RCC 7860 (cell line): Measurements from ENCODE around the gene VIPR2.

Experiments used
- DNase-seq: peaks from one replicate; pipeline ENCODE4 v3.0.0-alpha.2; 2015; ENCODE audit warnings: low spot score
- FAIRE-seq: peaks from 2 replicates; lab custom pipeline; 2012; peaks lifted over from hg19 to GRCh38; lab: Jason Lieb, UNC

The VIPR2 gene

DNA sequence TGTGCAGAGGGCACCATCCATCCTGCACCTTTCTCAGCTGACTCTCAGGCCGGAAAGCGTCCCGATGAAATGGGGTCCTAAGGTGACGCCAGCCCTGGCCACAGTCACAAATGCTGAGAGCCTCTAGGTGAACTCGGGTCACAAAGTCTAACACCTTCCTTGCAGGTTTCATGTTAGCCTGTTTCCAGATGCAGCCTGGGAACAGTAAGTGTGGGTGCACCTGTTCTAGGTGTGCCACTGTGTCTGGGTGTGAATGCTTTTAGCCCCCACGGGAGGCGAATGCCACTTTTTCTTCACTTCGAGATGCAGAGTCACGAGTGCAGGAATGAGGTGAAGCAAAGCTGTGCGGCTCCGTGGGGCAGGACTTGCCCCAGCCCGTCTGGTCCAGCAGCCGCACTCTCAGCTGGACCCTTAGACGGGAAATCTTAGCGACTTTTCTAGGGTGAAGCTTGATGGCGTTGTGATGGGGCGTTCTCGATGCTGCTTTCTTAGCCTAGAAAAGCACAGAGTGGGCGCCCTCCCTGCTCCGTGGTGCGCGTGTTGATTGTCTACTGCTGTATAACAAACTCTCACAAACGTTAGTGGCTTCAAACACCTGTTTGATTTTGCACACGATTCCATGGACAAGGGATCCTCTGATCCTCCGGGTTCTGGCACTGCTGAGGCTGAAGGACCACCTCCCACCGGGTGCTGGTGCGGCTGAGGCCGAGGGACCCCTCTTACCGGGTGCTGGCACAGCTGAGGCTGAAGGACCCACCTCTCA lies 13.6 kb upstream of the VIPR2 start:
- FAIRE-seq (no peak), DNase-seq (no peak)

DNA sequence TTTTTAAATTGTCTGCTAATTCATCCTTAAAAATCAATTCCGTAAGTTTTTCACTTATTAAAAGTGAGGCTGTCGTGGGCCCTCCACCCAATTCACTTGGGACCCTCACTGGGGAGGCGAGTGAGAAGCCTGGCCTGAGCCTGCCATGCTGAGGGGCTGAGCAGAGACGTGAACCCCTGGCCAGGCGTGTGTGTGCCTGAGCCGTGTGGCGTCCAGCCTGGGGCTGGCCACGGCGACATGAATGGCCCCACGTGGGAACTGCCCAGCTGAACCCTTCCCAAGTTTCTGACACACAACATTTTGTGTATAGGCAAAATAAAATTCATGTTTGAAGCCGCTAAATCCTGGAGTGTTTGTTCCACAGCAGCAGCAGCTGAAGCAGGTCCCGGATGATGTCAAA lies 13.0 kb upstream of the VIPR2 start:
- DNase-seq (no peak), FAIRE-seq (no peak)

DNA sequence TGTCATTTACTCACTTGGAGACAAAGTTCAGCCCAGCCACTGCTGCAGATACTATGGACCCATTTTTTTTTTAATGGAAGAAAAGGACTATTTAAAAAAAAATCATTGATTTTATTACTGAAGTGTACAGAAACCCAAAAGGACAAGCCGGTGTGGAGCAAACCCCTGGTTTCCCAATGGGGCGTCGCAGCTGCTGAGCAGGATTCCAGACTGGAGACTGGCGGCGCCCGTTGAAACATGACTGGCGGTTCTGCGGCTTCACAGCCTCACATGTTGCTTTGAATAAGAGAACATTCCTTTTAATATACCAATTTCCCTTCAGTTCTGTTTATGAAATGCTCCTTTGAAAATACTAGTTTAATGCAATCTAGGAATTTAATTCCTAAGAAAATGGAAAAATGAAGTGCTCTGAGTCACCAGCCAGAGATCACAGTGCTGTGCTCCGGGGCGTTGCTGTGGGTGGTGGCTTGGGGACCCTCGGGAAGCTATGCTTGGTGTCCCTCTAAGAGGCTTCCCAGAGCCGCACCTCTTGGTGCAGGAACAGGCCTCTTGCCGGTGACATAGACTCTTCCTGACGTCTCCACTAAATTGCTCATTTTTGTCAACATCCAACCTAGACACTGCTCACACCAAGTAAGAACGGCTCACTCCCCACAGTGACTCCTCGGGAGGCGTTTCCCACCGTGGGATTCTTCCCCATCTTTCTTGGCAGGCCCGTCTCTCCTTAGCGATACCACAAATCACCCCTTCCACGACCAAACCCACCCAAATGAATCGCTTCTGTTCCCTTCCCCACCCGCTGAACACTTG lies 12.0 kb upstream of the VIPR2 start:
- FAIRE-seq: no peak

DNA sequence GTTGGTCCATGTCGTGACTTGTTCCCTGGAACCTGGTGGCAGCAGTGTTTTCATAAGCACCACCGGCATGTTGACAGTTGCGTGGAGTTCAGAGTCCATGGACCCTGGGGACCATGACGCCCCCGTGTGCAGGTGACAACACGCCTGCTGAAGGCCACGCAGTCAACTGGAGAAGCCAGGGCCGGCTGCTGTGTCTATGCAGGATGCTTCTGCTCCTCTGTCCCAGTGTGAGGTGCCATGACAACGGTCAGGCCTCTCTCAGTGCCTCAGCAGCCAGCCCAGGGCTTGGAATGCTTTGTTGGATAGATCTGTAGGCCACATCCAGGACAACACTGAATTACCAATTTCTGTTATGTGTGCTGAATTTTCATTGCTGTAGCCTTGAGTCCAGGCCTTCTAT lies 10.7 kb upstream of the VIPR2 start:
- no peak for DNase-seq
- no peak for FAIRE-seq

More for the DNA sequence above, 12.0 kb upstream of the VIPR2 start:
- DNase-seq: no peak

DNA sequence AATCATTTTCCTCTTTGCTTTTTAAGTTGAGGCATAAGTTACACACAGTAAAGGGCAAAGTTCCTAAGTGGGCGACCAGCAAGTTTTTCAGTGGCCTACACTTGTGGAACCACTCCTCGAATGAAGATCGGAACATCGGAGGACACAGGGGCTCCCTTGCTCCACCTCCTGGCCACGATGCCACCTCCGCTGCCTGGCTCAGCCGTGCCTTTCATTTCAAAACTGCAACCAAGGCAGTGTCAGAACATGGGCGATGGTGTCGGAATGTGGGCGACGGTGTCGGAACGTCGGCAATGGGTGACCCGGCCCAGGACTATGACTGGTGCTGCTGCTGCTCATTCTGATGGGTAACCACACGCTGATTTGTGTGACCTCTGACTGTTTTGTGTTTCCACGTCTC lies 9.6 kb upstream of the VIPR2 start:
- FAIRE-seq (no peak), DNase-seq (no peak)

DNA sequence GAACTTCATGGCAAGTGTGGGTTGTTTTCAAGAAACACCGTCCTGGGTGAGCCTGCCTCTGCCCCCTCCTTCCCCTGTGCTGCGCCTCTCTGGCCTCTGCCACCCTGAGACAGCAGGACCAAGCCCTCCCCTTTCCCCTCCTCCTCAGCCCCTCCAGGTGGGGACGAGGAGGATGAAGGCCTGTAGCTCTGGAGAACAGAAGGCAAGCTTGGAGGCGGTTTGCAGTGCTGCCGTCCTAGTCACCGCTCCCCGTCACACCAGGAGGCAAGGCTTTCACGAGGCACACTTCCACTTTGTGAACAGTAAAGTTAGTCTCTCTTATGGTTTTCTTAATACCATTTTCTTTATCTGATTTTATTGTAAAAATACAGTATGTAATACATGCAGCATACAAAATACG lies 8.8 kb upstream of the VIPR2 start:
- FAIRE-seq (no peak), DNase-seq (no peak)

DNA sequence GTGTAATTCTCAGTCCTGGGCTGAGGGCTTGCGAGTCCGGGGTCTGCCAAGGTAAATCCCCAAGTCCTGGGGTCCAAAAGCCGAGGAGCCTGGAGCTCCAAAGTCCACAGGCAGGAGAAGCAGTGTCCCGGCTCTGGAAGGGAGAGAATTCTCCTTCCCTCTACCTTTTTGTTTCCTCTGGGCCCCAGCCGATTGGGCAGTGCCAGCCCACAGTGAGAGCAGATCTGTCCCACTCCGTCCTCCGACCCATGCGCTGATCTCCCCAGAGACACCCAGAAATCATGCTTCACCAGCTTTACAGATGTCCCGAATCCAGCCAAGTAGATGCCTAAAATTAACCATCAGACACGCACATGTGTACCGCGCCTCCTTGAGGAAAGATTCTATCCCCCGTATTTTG lies 8.1 kb upstream of the VIPR2 start:
- no peak for DNase-seq
- no peak for FAIRE-seq

DNA sequence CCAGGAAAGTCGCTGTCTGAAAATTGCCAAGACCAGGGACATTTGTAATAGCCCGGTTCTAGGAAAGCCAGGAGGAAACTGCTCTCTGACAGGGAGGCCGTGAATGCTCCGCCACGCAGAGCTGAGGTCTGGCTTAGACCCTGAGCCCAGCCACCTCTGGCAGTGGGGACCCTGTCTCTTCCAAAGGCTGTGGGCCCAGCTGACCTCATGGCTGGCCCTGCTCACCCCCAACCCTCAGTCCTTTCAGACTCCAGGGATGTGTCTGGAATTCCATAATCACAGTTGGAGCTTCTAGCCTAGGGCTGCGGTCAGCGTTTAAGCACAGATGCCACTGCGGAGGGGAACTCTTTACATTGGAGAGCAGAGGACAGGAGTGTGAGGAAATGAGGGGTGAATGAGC lies 6.6 kb upstream of the VIPR2 start:
- no peak for FAIRE-seq
- DNase-seq: no peak

DNA sequence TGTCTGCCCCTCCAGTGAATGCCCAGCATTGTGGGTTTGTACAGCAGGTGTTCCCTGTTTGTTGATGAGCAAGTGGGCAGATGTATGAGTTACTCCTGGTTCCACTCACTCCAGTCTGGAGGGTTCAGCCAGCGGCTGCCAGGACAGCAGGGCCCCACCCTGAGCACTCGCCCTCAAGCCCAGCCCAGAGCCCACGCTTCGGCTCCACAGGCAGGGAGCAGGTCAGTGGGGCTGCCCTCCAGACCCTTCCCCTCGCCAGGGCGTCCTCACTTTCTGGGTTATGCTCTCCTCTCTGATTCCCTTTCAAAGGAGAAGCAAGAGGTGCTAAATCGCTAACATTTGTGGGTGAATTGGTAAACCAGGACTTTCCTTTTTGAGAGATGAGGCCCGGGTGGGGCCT lies 4.8 kb upstream of the VIPR2 start:
- FAIRE-seq (no peak), DNase-seq (no peak)

DNA sequence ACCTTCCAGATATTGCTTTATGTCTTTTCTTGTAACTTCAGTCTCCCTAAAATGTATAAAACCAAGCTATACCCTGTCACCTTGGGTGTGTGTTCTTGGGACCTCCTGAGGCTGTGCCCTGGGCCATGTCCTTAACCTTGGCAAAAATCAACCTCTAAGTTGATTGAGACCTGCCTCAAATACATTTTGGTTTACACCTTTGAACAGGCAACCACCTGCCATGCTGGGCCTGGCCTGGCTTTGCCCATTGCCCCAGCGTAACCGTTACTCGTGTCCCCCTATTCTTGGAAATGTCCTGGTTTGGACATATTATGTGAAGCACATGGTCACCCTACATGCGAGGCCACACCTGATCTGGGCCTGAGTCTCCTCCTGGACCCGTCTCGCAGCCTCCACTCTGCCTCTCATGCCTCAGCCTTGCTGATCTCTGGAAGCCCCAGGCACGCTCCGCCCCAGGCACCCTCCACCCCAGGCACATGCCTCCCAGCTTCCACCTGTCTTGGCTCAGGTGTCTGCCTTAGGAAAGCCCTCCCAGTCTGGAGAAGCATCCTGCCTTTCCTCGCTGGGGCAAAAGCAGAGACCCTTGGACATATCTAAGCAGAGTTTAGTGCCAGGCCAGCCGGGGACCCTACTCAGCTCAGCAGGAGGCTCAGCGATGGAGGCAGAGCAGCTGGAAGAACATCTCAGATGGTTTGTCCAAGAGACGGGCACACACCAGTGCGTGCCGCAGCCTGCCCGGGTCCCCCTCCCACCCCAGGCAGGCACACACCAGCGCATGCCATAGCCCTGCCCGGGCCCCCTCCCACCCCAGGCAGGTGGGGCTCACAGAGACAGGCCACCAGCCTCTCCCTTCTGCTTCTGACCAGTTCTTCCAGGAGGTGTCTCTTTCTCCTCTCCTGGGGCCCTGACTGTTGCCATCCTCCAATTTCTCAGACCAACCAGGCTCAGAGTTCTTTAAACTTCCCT lies 4.0 kb upstream of the VIPR2 start:
- DNase-seq (no peak), FAIRE-seq (no peak)

DNA sequence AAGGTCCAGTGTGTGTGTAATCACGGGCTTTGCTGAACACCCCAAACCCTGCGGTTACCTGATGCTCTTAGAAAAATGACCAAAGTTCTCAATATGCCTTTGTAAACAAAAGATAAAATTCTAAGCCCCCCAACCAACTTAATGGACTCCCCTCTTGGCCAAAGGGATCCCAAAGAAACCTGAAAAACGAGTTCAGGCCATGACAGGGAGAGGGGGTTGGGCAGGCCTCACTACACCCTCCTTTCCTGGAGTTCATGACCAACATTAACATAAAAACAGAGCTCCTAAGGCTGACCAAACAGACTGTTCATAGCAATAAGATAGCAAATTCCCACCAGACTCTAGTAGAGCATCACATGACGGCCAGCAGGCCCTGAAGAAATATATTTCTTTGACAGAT lies 3.0 kb upstream of the VIPR2 start:
- FAIRE-seq (no peak), DNase-seq (no peak)

DNA sequence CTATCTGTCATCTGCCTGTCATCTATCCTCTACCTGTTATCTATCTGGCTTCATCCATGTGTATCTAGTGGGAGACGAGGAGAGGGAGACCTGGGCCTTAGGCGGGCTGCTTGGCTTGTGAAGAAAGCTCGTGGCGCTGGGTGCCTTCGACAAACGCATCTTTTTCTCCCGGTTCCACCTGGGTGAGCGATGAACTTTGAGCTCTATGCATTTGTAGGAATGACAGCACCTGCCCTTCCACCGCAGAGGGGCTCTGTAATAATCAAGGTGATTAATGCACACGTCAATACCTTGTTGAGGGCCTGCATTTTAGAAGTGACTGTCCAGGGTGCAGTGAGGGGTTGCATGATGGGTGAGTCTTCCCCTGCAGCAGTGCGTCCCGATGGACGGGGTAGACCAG lies 2.6 kb upstream of the VIPR2 start:
- DNase-seq (no peak), FAIRE-seq (no peak)

DNA sequence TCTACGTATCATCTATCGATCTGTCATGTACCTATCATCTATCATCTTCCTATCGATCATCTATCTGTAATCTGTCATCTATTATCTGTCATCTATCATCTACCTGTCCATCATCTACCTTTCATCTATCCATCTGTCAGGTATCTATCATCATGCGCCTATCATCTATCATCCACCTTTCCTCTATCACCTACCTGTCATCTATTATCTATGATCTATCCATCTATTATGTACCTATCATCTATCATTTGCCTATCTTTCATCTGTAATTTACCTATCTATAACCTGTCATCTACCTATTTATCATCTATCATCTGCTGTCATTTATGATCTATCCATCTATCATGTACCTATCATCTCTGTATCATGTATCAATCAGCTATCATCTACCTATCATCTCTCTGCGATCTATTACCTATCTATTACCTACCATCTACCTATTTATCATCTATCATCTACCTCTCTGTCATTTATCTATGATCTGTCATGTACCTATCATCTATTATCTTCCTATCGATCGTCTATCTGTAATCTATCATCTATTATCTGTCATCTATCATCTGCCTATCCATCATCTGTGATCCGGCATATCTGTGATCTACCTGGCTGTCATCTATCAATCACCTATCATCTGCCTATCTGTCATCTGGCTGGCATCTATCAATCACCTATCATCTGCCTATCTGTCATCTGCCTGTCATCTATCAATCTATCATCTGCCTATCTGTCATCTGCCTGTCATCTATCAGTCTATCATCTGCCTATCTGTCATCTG lies 1.6 kb upstream of the VIPR2 start:
- DNase-seq: no peak
- FAIRE-seq: no peak

DNA sequence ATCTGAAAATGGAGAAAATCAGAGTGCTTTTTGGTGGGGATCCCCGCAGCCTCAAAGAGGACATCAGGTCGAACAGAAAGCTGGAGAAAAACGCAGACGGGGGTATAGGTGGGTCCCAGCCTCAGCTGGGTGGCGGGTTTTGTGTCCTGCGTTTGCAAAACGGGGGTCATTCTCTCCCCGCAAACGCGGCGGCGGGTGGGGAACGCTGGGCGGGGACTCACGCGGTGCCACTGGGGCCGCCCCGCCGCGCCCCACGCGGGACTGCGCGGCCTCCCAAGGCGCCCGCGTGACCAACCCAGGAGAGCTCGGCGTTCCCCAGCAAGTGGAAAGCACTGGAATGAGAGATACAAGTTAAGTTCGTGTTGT lies 806 bp upstream of the VIPR2 start:
- FAIRE-seq (no peak), DNase-seq (no peak)

DNA sequence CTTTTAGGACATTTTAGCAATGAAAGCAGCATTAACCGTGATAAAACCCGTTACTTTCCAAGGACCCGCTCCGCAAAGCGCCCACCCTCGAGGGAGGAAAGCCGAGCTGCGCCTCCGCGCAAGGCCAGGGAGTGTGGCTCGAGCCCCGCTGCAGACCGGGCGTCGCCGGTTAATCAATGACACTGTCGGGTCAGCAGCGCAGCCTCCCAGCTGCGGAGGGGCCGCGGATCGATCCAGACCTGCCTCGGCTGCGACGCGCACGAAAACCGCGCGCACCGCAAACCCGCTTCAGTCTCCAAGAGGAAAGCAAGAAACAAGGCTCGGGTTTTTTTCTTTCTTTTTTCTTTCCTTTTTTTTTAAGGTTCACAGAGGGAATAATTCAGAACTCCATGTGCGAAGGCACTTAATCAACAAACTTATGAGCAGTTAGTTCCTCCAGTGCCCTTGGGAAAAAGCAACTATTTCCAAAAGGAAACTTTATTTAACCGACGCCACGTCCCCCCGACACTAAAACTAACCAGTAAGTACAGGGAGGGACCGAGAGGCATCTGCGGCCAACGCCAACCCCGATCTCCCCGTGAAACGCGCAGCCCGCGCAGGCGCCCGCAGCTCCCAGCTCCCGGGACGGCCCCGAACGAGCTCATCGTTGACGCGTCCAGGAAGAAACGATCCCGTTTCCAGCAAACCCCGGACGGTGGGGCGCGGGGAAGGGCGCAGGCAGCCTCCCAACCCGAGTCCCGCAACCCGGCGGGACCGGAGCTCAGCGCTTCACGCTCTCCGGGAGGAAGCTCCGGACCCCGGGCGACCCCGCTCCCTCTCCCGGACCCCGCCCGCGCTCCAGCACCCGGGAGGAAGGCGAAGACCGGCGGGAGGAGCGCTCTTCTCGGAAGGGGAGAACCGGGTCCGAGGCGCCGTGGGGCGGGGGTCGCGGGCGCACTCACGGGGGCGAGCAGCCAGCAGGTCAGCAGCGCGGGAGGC lies 598 bp downstream of the VIPR2 start:
- FAIRE-seq (no peak), DNase-seq (no peak)

DNA sequence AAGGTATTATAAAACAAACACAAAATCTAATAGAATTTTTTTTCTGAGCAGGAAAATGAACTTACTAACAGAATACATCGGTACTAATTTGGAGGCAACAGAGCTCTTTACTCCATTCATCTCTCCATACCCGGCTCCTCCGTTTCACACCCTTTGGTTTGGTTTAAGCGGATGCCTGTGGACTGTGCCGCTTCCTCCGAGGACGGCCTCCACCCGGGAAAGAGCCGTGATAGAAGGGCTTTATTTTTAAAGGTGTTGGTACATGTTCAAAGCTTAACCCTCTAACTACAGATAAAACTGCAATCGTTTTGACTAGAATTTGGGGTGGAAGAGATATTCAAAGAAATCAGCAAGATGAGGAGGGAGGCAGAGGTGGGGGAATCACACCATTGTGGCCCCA lies 1.9 kb downstream of the VIPR2 start:
- FAIRE-seq (no peak), DNase-seq (no peak)

DNA sequence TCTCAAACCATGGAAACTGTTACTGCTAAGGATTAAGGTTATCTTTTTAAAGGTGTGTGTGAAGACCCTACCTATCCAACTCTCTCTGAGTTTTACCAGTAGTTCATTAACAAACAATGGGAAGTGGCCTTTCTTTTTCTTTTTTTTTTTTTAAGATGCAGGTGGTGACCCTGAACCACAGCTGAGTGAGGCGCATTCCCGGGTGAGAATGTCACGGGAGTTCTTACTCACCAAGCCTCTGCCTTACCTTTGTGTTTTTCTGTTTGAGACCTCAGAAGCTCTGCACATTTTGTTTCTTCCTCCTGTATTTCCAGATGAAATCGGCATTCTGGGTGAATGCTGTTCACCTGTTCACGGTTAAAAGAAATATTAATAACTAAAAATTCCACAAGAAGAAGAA lies 2.5 kb downstream of the VIPR2 start:
- DNase-seq (no peak), FAIRE-seq (no peak)

DNA sequence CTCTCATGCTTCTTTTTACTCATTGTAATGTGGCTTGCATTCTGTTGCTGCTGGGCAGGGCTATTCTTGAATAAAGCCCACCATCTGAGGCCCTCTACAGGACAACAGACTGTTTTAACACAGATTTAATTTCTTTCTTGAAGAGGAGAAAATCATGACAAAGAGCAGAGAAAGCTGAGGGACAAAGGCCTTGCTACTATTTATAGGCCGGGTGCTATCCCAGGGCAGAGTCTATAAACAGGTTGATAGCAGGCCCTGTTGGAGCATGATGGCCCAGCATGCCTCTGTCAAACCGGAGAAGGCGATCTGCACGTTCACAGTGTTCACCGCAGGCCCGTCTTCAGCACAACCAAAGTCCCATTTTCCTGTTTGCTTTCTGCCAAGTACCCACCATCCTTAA lies 3.0 kb downstream of the VIPR2 start:
- FAIRE-seq (no peak), DNase-seq (no peak)

DNA sequence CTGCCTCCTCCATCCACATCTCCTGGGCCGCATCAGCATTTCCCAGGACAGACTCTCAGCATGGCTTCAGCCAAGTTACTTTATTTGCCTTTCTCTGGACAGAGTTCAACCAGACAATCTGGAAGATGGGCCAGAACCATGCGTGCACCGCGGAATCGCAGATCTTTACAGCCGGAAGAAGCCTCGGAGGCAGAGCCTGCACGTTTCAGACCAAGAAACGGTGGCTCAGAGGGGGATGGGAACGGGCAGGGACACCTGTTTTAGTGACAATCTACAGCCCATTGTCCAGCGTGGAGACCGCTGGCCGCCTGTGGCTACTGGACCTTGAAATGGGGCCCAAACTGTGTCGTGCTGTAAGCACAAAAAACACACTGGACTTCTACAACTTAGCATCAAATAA lies 3.5 kb downstream of the VIPR2 start:
- DNase-seq (no peak), FAIRE-seq (no peak)
